Measurements from ENCODE around the gene PTPN11.
"Not testable (repeated sequence)": the region's sequence is repeated elsewhere in the genome, so short reads cannot be mapped to it uniquely, and the experiment has no call there.

DNA sequence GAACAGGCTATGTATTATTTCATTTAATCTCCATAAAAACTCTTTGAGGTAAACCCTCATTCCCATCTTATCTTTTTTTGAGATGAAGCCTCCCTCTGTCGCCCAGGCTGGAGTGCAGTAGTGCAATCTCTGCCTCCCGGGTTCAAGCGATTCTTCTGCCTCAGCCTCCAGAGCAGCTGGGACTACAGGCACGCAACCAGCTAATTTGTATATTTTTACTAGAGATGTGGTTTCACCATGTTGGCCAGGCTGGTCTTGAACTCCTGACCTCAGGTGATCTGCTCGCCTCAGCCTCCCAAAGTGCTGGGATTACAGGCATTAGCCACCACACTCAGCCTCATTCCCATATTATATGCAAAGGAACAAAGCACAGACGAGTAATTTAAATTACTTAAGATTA lies 11.1 kb upstream of the PTPN11 start:
- TF ChIP-seq YY1 (IDR thresholded peaks at IDR 0.05; ENCODE audit: insufficient read depth, insufficient read length); SUZ12 (IDR thresholded peaks at IDR 0.05; ENCODE audit: extremely low read depth, insufficient read depth, insufficient read length); ZNF274 (IDR thresholded peaks at IDR 0.05; ENCODE audit: low read depth, low read length): not testable (repeated sequence)

All from NT2/D1 (cell line).